Measurements from ENCODE around the gene MARK2.

Gene MARK2

DNA sequence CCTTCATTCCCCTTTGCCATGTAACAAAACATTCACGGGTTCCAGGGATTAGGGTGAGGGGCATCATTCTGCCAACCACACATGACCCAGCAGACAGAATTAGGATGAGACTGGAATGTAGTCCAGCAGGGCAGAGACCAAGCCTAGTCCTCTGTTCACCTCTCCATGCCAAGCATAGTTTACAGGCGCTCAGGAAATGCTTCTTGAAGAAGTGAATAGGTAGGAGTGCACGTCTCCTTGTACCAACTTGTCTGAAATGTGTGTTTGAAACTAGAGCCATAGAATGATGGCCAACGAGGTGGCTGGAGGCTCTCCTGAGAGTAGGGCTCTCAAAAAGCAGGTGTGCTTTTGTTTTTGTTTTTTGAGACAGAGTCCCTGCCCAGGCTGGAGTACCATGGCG is 17.5 kb upstream of the MARK2 start:
- peaks cover 27% of the 10 kb centered on the region for H3K36me3 ChIP-seq
- TF ChIP-seq, protein P1, sequence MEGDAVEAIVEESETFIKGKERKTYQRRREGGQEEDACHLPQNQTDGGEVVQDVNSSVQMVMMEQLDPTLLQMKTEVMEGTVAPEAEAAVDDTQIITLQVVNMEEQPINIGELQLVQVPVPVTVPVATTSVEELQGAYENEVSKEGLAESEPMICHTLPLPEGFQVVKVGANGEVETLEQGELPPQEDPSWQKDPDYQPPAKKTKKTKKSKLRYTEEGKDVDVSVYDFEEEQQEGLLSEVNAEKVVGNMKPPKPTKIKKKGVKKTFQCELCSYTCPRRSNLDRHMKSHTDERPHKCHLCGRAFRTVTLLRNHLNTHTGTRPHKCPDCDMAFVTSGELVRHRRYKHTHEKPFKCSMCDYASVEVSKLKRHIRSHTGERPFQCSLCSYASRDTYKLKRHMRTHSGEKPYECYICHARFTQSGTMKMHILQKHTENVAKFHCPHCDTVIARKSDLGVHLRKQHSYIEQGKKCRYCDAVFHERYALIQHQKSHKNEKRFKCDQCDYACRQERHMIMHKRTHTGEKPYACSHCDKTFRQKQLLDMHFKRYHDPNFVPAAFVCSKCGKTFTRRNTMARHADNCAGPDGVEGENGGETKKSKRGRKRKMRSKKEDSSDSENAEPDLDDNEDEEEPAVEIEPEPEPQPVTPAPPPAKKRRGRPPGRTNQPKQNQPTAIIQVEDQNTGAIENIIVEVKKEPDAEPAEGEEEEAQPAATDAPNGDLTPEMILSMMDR (IDR thresholded peaks at IDR 0.05; ENCODE audit: low read depth, low read length) = no peak
- H3K27me3 ChIP-seq = no peaks in the 10 kb centered on the region
- no peak for DNase-seq
- H3K9me3 ChIP-seq = no peaks in the 10 kb centered on the region
- no peaks in the 10 kb centered on the region for H3K4me1 ChIP-seq
- no peak overlapping the region for H3K4me3 ChIP-seq (ENCODE audit: low read depth, low read length)

GRCh38 chr11:63826471-63827190 is 12.3 kb upstream of the MARK2 start:
- Histone ChIP-seq H3K4me3 (ENCODE audit: low read depth, low read length) (no peak overlapping the region), H3K4me1 (no peaks in the 10 kb centered on the region), H3K27me3 (no peaks in the 10 kb centered on the region), H3K36me3 (no peaks in the 10 kb centered on the region), H3K9me3 (no peaks in the 10 kb centered on the region)
- no peak for DNase-seq
- TF ChIP-seq, protein P1 (IDR thresholded peaks at IDR 0.05; ENCODE audit: low read depth, low read length) = no peak

- no peaks in the 10 kb centered on the region for H3K4me1 ChIP-seq
- H3K9me3 ChIP-seq = no peaks in the 10 kb centered on the region
- no peaks in the 10 kb centered on the region for H3K27me3 ChIP-seq
- H3K36me3 ChIP-seq = no peaks in the 10 kb centered on the region
- peak; percentile 60 for DNase-seq
- no peak overlapping the region for H3K4me3 ChIP-seq (ENCODE audit: low read depth, low read length)
- TF ChIP-seq, protein P1 (IDR thresholded peaks at IDR 0.05; ENCODE audit: low read depth, low read length) = peak; percentile 58
Measured at GRCh38 chr11:63829823-63830489, 9.0 kb upstream of the MARK2 start.

DNA sequence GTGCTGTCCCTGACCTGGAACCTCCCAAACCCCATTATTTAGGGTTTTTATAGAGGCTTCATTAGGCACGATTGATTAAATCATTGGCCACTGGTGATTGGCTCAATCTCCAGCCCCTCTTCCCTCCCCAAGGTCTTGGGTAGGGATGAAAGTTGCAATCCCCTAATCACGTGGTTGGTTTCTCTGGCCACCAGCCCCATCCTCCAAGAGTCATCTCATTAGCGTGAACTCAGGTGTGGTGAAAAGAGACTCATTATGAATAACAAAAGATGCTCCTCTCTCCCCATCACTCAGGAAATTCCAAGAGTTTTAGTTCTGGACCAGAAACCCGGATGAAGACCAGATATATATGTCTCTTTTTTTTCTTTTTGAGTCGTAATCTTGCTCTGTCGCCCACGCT is 7.6 kb upstream of the MARK2 start:
- TF ChIP-seq, protein P1 (IDR thresholded peaks at IDR 0.05; ENCODE audit: low read depth, low read length) = no peak
- no peak overlapping the region for H3K4me3 ChIP-seq (ENCODE audit: low read depth, low read length)
- H3K36me3 ChIP-seq = no peaks in the 10 kb centered on the region
- H3K27me3 ChIP-seq = no peaks in the 10 kb centered on the region
- H3K9me3 ChIP-seq = no peaks in the 10 kb centered on the region
- H3K4me1 ChIP-seq = no peaks in the 10 kb centered on the region
- DNase-seq = no peak

- Histone ChIP-seq H3K36me3 (no peaks in the 10 kb centered on the region), H3K4me3 (ENCODE audit: low read depth, low read length) (no peak overlapping the region), H3K27me3 (no peaks in the 10 kb centered on the region), H3K4me1 (no peaks in the 10 kb centered on the region), H3K9me3 (no peaks in the 10 kb centered on the region)
- TF ChIP-seq, protein P1 (IDR thresholded peaks at IDR 0.05; ENCODE audit: low read depth, low read length) = no peak
- DNase-seq = no peak
Measured at GRCh38 chr11:63832336-63832735, 6.6 kb upstream of the MARK2 start.

- no peak for DNase-seq
- Histone ChIP-seq H3K4me3 (ENCODE audit: low read depth, low read length) (no peak overlapping the region), H3K27me3 (no peaks in the 10 kb centered on the region), H3K9me3 (no peaks in the 10 kb centered on the region), H3K36me3 (no peaks in the 10 kb centered on the region), H3K4me1 (no peaks in the 10 kb centered on the region)
- TF ChIP-seq, protein P1 (IDR thresholded peaks at IDR 0.05; ENCODE audit: low read depth, low read length) = no peak
Measured at GRCh38 chr11:63833048-63833447, 5.9 kb upstream of the MARK2 start.

All from BE2C (cell line).